A673 (cell line): ENCODE results near the gene OSM. TPM values are rescaled to one million over a fixed set of nuclear protein-coding genes. Genes with fewer than 3 reads are reported as not detected.

Source experiments
- BruUV-seq: library from RNA; stranded (reverse); fragments of 400-500 nt; replicated peaks from 2 replicates; lab custom pipeline; 2021; lab: Mats Ljungman, UMichigan
- CTCF ChIA-PET: fragments of 300-600 bp; sonication (Branson Sonifier 250); formaldehyde crosslinking; loops from one replicate; lab custom pipeline; 2022; ENCODE audit warnings: antibody characterized with exemption; lab: Charles Lee
- POLR2A ChIA-PET: fragments of 300-600 bp; sonication (Branson Sonifier 250); formaldehyde crosslinking; loops from one replicate; lab custom pipeline; 2022; ENCODE audit warnings: antibody characterized with exemption; ENCODE audit not compliant: low non-redundant PET; lab: Charles Lee
- DNase-seq: peaks from one replicate; pipeline ENCODE4 v3.0.0-alpha.2; 2015; ENCODE audit warnings: low spot score
- H3K27ac ChIP-seq: fragments of 200-600 bp; sonication (generic); 2 replicates; pipeline ENCODE4 v1.5.1; 2016; ENCODE audit warnings: mixed run types, low read depth, mild to moderate bottlenecking, mixed read lengths, antibody characterized with exemption, low read length; ENCODE audit not compliant: poor library complexity, severe bottlenecking
- H3K27me3 ChIP-seq: fragments of 200-600 bp; sonication (generic); replicated peaks from 2 replicates; pipeline ENCODE4 v1.6.1; 2017; ENCODE audit warnings: mixed run types, low read depth, mild to moderate bottlenecking, mixed read lengths, antibody characterized with exemption, low read length; ENCODE audit not compliant: insufficient read depth, poor library complexity
- H3K36me3 ChIP-seq: fragments of 200-600 bp; sonication (generic); 2 replicates; pipeline ENCODE4 v1.6.1; 2016; ENCODE audit warnings: mixed run types, mild to moderate bottlenecking, mixed read lengths, antibody characterized with exemption, low read length; ENCODE audit not compliant: insufficient read depth, poor library complexity, severe bottlenecking
- H3K4me1 ChIP-seq: fragments of 200-600 bp; sonication (generic); 2 replicates; pipeline ENCODE4 v1.6.1; 2017; ENCODE audit warnings: mixed run types, mild to moderate bottlenecking, mixed read lengths, antibody characterized with exemption, low read length; ENCODE audit not compliant: insufficient read depth, poor library complexity, severe bottlenecking
- H3K4me3 ChIP-seq: fragments of 200-600 bp; sonication (generic); 2 replicates; pipeline ENCODE4 v1.5.1; 2016; ENCODE audit warnings: low read depth, mixed run types, mild to moderate bottlenecking, mixed read lengths, low read length; ENCODE audit not compliant: poor library complexity, severe bottlenecking
- H3K9me3 ChIP-seq: fragments of 200-600 bp; sonication (generic); 2 replicates; pipeline ENCODE4 v1.6.1; 2016; ENCODE audit warnings: mixed run types, low read depth, mild to moderate bottlenecking, mixed read lengths, antibody characterized with exemption, low read length; ENCODE audit not compliant: poor library complexity, severe bottlenecking
- EZH2 ChIP-seq: fragments of 200-600 bp; sonication (generic); IDR thresholded peaks from 2 replicates; pipeline ENCODE4 v1.6.1; 2017; ENCODE audit warnings: borderline replicate concordance, low read depth, mild to moderate bottlenecking, mixed read lengths, antibody characterized with exemption, low read length; ENCODE audit not compliant: poor library complexity, severe bottlenecking
- intact Hi-C: fragments of 100-400 bp; cut with micrococcal nuclease; formaldehyde crosslinking; loops from one replicate; pipeline ENCODE4 v1.10.0; 2022; ENCODE audit not compliant: unreplicated experiment
- total RNA-seq: library from RNA; stranded (reverse); gene quantifications from 2 replicates; pipeline ENCODE4 v1.2.3, GENCODE V29; 2021
- TF ChIP-seq, protein P1 (sequence below): fragments of 300-800, 200-600 bp; sonication (generic); conservative IDR thresholded peaks from 2 replicates; pipeline ENCODE4 v1.5.1; 2017; ENCODE audit warnings: low read depth, mild to moderate bottlenecking, antibody characterized with exemption, low read length, moderate library complexity, mixed read lengths

Gene OSM
- total RNA-seq, 1 experiment from 2014 or later, result not detected

DNA sequence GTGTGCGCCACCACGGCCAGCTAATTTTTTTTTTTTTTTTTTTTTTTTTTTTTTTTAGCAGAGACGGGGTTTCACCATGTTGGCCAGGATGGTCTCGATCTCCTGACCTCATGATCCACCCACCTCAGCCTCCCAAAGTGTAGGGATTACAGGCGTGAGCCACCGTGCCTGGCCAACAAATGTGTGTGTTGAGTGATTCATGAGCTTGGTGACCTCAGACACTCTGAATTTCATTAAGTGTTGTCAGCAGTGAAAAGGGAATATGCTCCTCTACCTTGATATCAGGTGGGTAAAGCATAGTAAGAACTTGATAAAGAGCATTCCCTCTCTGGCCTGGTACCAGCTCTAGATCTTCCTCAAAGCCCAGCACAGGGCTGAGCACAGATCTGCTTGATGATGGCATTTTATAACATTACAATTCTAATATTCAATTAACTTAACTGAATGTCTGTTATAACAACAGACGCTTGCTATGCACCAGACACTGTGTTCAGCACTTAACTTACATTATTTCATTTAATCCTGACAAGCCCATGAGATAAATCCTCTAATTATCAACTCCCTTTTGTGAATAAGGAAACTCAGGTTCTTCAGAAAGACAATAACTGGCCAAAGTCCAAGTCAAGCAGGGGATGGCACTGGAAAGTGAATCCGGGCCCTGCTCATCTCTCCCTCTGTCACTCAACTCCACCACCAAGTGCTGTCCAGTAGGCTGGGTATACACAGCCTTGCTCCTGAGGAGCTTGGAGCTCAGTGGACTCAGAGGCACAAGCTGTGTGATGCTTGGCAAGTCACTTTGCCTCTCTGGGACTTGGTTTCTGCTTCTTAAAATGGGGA, 47.1 kb upstream of the OSM start:
- Histone ChIP-seq H3K27ac (no peak overlapping the region), H3K4me1 (no peaks in the 10 kb centered on the region), H3K36me3 (no peaks in the 10 kb centered on the region), H3K27me3 (no peaks in the 10 kb centered on the region), H3K4me3 (no peak overlapping the region), H3K9me3 (no peaks in the 10 kb centered on the region)
- no peak for TF ChIP-seq EZH2
- TF ChIP-seq, protein P1, sequence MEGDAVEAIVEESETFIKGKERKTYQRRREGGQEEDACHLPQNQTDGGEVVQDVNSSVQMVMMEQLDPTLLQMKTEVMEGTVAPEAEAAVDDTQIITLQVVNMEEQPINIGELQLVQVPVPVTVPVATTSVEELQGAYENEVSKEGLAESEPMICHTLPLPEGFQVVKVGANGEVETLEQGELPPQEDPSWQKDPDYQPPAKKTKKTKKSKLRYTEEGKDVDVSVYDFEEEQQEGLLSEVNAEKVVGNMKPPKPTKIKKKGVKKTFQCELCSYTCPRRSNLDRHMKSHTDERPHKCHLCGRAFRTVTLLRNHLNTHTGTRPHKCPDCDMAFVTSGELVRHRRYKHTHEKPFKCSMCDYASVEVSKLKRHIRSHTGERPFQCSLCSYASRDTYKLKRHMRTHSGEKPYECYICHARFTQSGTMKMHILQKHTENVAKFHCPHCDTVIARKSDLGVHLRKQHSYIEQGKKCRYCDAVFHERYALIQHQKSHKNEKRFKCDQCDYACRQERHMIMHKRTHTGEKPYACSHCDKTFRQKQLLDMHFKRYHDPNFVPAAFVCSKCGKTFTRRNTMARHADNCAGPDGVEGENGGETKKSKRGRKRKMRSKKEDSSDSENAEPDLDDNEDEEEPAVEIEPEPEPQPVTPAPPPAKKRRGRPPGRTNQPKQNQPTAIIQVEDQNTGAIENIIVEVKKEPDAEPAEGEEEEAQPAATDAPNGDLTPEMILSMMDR, result no peak
- POLR2A ChIA-PET, result no interaction called here
- intact Hi-C loops, result no loop called here
- DNase-seq, result no peak
- CTCF ChIA-PET, result no interaction called here
- BruUV-seq, result no TSS peak

DNA sequence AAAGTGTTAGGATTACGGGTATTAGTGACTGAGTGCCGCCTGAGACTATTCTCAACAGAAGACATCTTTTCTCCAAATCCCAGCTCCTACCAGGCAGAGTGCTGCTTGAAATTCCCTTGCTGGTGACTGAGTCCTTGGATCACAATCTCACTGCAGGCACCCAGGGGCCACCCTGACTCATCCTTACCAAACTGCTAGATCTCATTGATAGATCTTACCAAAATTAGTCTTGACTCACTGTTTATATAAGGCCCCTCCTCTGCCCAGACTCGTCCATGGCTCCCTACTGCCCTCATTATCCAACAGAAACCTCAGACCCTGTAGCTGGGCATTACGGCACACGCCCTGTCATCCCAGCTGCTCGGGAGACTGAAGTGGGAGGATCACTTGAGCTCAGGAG, 45.4 kb upstream of the OSM start:
- H3K36me3 ChIP-seq, result no peaks in the 10 kb centered on the region
- ChIA-PET CTCF (no interaction called here), POLR2A (no interaction called here)
- H3K9me3 ChIP-seq, result no peaks in the 10 kb centered on the region
- no peak for DNase-seq
- H3K27me3 ChIP-seq, result no peaks in the 10 kb centered on the region
- BruUV-seq, result no TSS peak
- H3K4me3 ChIP-seq, result no peak overlapping the region
- intact Hi-C loops, result no loop called here
- H3K4me1 ChIP-seq, result no peaks in the 10 kb centered on the region
- no peak for TF ChIP-seq EZH2
- TF ChIP-seq, protein P1, result no peak
- H3K27ac ChIP-seq, result no peak overlapping the region

DNA sequence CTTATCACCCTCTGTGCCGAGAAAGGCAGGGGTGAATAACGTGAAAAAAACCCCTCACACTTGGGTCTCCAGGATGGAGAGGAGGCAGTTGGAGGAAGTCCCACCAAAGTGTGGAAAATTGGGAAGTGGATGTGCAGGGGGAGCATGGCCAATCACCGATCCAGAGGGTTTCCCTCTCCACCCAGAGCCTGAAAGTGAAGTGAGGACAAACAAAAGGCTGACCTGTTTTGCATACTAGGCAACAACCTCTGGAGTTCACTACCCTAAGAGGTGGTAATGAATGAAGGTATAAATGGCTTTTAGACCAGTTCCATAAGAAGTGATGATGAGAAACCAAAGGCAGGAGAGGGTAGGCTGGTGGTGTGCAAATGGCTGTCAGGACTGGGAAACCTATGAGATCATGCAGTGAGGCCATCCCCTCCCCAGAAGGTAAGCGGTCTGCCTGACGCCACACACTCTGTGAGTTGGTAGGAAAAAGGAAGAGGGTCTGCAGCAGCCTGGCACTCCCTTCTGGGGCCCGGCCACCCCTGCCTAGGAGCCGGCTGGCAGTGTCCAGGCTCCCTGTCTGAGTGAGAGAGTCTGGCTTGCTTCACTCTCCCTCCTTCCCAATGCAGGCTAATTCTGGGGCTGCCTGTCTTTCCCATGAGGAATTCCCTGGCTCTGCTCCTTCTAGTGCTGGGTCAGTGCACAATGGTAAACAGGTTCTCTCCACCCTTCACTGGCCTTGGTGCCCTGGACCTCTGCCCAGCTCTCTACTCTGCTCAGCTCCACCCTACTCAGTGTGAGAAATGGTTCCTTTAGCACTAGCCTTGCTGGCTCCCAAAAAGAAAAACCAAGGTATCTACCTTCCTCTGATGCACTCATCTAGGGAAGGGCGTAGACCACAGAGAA, 44.5 kb upstream of the OSM start:
- no peak overlapping the region for H3K27ac ChIP-seq
- no peaks in the 10 kb centered on the region for H3K36me3 ChIP-seq
- intact Hi-C loops, result no loop called here
- TF ChIP-seq, protein P1, result no peak
- no peak for TF ChIP-seq EZH2
- BruUV-seq, result no TSS peak
- CTCF ChIA-PET, result no interaction called here
- no peak overlapping the region for H3K4me3 ChIP-seq
- H3K4me1 ChIP-seq, result peaks cover under 1% of the 10 kb centered on the region
- H3K27me3 ChIP-seq, result no peaks in the 10 kb centered on the region
- POLR2A ChIA-PET, result no interaction called here
- H3K9me3 ChIP-seq, result no peaks in the 10 kb centered on the region
- DNase-seq, result no peak
